H1 (cell line): ENCODE results near the gene DNAJC27. TPM values are rescaled to one million over a fixed set of nuclear protein-coding genes. Genes with fewer than 3 reads are reported as not detected.
"Not testable (repeated sequence)": the region's sequence is repeated elsewhere in the genome, so short reads cannot be mapped to it uniquely, and the experiment has no call there.

Source experiments
- CTCF ChIA-PET: fragments of 300-600 bp; sonication (Branson Sonifier 250); formaldehyde crosslinking; loops from one replicate; lab custom pipeline; 2021; ENCODE audit not compliant: partially characterized antibody; lab: Charles Lee
- POLR2A ChIA-PET: fragments of 300-600 bp; sonication (Branson Sonifier 250); formaldehyde crosslinking; loops from one replicate; lab custom pipeline; 2021; ENCODE audit warnings: inconsistent platforms; ENCODE audit not compliant: partially characterized antibody; lab: Charles Lee
- DNase-seq, 2 experiments: peaks; one replicate each; pipeline versions ENCODE4 v3.0.0 to v3.0.0-alpha.2; 2010 to 2022; ENCODE audit warnings: low spot score in 2 of 2, low read depth in 1 of 2, mixed read lengths in 1 of 2
- FAIRE-seq: peaks from 2 replicates; lab custom pipeline; 2011; peaks lifted over from hg19 to GRCh38; lab: Jason Lieb, UNC
- H2AFZ ChIP-seq: 2 replicates; pipeline ENCODE4 v1.8.1; 2012; ENCODE audit warnings: low read length, inconsistent platforms
- H2AK5ac ChIP-seq: 2 replicates; pipeline ENCODE4 v1.6.1; 2013; ENCODE audit warnings: low read depth, low read length
- H2BK120ac ChIP-seq: replicated peaks from 2 replicates; pipeline ENCODE3; 2013; ENCODE audit warnings: low read depth, low read length, inconsistent platforms
- H2BK12ac ChIP-seq: 2 replicates; pipeline ENCODE4 v1.6.1; 2013; ENCODE audit warnings: low read depth, low read length
- H2BK15ac ChIP-seq: 2 replicates; pipeline ENCODE4 v1.6.1; 2013; ENCODE audit warnings: low read length
- H2BK20ac ChIP-seq: 2 replicates; pipeline ENCODE4 v1.6.1; 2013; ENCODE audit warnings: low read length
- H2BK5ac ChIP-seq: 2 replicates; pipeline ENCODE4 v1.6.1; 2013; ENCODE audit warnings: low read depth, low read length
- H3K14ac ChIP-seq: 2 replicates; pipeline ENCODE4 v1.6.1; 2013; ENCODE audit warnings: inconsistent platforms; ENCODE audit not compliant: insufficient read length
- H3K18ac ChIP-seq: 2 replicates; pipeline ENCODE4 v1.6.1; 2013; ENCODE audit warnings: low read length; ENCODE audit errors: extremely low read depth
- H3K23ac ChIP-seq: 2 replicates; pipeline ENCODE4 v1.6.1; 2013; ENCODE audit warnings: inconsistent platforms; ENCODE audit not compliant: insufficient read length
- H3K23me2 ChIP-seq: 2 replicates; pipeline ENCODE4 v1.6.1; 2013; ENCODE audit warnings: low read depth, low read length
- H3K27ac ChIP-seq: 2 replicates; pipeline ENCODE4 v1.6.1; 2011; ENCODE audit warnings: low read depth, low read length, inconsistent platforms
- H3K27me3 ChIP-seq, 4 experiments: replicated peaks in 1 of 4; 1 replicate in 1 of 4; 2 replicates in 3 of 4; pipeline versions ENCODE4 v1.6.1 to v1.8.1; 2011 to 2013; ENCODE audit warnings: low read length in 3 of 4, mild to moderate bottlenecking in 3 of 4, inconsistent platforms in 2 of 4, mixed read lengths in 2 of 4, moderate library complexity in 1 of 4; ENCODE audit not compliant: control insufficient read depth in 3 of 4, insufficient read depth in 3 of 4; ENCODE audit errors: extremely low read depth in 1 of 4
- H3K36me3 ChIP-seq, 4 experiments: 2 replicates each; pipeline versions ENCODE4 v1.6.1 to v1.8.1; 2011 to 2013; ENCODE audit warnings: mild to moderate bottlenecking in 4 of 4, low read length in 3 of 4, moderate library complexity in 2 of 4, control low read depth in 1 of 4, inconsistent platforms in 1 of 4; ENCODE audit not compliant: insufficient read depth in 4 of 4, control insufficient read depth in 2 of 4
- H3K4ac ChIP-seq: replicated peaks from 2 replicates; pipeline ENCODE3; 2013; ENCODE audit warnings: low read length, low read depth, mixed read lengths, inconsistent platforms; ENCODE audit not compliant: insufficient read length
- H3K4me1 ChIP-seq, 4 experiments: replicated peaks in 1 of 4; 1 replicate in 1 of 4; 2 replicates in 3 of 4; pipeline versions ENCODE4 v1.6.1 to v1.8.1; 2011 to 2013; ENCODE audit warnings: low read length in 3 of 4, inconsistent platforms in 2 of 4, mixed read lengths in 1 of 4; ENCODE audit not compliant: insufficient read depth in 4 of 4, control insufficient read depth in 3 of 4
- H3K4me2 ChIP-seq, 2 experiments: 2 replicates each; pipeline versions ENCODE4 v1.6.1 to v1.8.1; 2011 to 2013; ENCODE audit warnings: low read depth in 2 of 2, low read length in 2 of 2, control low read depth in 1 of 2, inconsistent platforms in 1 of 2, mild to moderate bottlenecking in 1 of 2; ENCODE audit not compliant: insufficient read depth in 1 of 2
- H3K4me3 ChIP-seq, 4 experiments: fragments of 200-600, 300-600 bp in 1 of 4; sonication (generic), shearing (Covaris generic), sonication (Bioruptor Twin) in 1 of 4; 2 replicates each; pipeline versions ENCODE4 v1.5.1 to v1.8.1; 2011 to 2016; ENCODE audit warnings: low read length in 4 of 4, low read depth in 3 of 4, control low read depth in 2 of 4, inconsistent platforms in 2 of 4, mild to moderate bottlenecking in 2 of 4, mixed read lengths in 1 of 4, moderate library complexity in 1 of 4; ENCODE audit not compliant: insufficient read depth in 2 of 4; ENCODE audit errors: extremely low read depth in 1 of 4
- H3K56ac ChIP-seq: replicated peaks from 2 replicates; pipeline ENCODE3; 2013; ENCODE audit warnings: low read depth, mild to moderate bottlenecking, mixed read lengths, low read length, inconsistent platforms; ENCODE audit not compliant: insufficient read length
- H3K79me1 ChIP-seq: 2 replicates; pipeline ENCODE4 v1.6.1; 2013; ENCODE audit warnings: low read depth, low read length, control low read depth
- H3K79me2 ChIP-seq, 2 experiments: 2 replicates each; pipeline versions ENCODE4 v1.6.1 to v1.8.1; 2012 to 2013; ENCODE audit warnings: low read length in 2 of 2, mild to moderate bottlenecking in 2 of 2, inconsistent platforms in 1 of 2; ENCODE audit not compliant: insufficient read depth in 2 of 2, control insufficient read depth in 1 of 2
- H3K9ac ChIP-seq, 4 experiments: replicated peaks in 1 of 4; 1 replicate in 1 of 4; 2 replicates in 3 of 4; pipeline versions ENCODE4 v1.6.1 to v1.8.1; 2011 to 2013; ENCODE audit warnings: low read depth in 3 of 4, low read length in 3 of 4, control low read depth in 2 of 4, mild to moderate bottlenecking in 2 of 4, moderate library complexity in 2 of 4, inconsistent platforms in 1 of 4; ENCODE audit errors: extremely low read depth in 1 of 4
- H3K9me3 ChIP-seq, 2 experiments: 2 replicates each; pipeline versions ENCODE4 v1.6.1 to v1.8.1; 2012 to 2013; ENCODE audit warnings: mild to moderate bottlenecking in 2 of 2, moderate library complexity in 2 of 2, control low read depth in 1 of 2, inconsistent platforms in 1 of 2, low read depth in 1 of 2, low read length in 1 of 2, mixed read lengths in 1 of 2; ENCODE audit not compliant: insufficient read depth in 2 of 2
- H4K20me1 ChIP-seq, 2 experiments: replicated peaks in 1 of 2; 2 replicates each; pipeline versions ENCODE3 to v1.8.1; 2011 to 2013; ENCODE audit warnings: inconsistent platforms in 2 of 2, low read length in 2 of 2, mild to moderate bottlenecking in 1 of 2; ENCODE audit not compliant: insufficient read depth in 2 of 2, control insufficient read depth in 1 of 2
- H4K5ac ChIP-seq: 2 replicates; pipeline ENCODE4 v1.6.1; 2013; ENCODE audit warnings: low read length, low read depth, mixed read lengths, inconsistent platforms; ENCODE audit not compliant: insufficient read length
- H4K8ac ChIP-seq: 2 replicates; pipeline ENCODE4 v1.8.0; 2013; ENCODE audit warnings: mild to moderate bottlenecking, moderate library complexity, low read length, inconsistent platforms; ENCODE audit not compliant: insufficient read depth; ENCODE audit errors: extremely low read depth
- H4K91ac ChIP-seq: replicated peaks from 2 replicates; pipeline ENCODE3; 2013; ENCODE audit warnings: low read length, mixed read lengths, inconsistent platforms; ENCODE audit not compliant: insufficient read length
- WGBS, 2 experiments: shearing (Covaris generic) in 1 of 2; methylation state at CpG; one replicate each; pipeline versions ENCODE4 v1.1.6 to v1.1.7; 2013 to 2015; ENCODE audit warnings: low lambda C conversion rate in 2 of 2, mixed read lengths in 2 of 2, inconsistent platforms in 1 of 2, low coverage in 1 of 2, missing lambda C conversion rate in 1 of 2; ENCODE audit not compliant: insufficient replicate concordance in 2 of 2, insufficient coverage in 1 of 2, insufficient read length in 1 of 2; ENCODE audit errors: extremely low coverage in 1 of 2, missing lambda C conversion rate in 1 of 2; 5-methylcytosine and 5-hydroxymethylcytosine counted together
- polyA plus RNA-seq, 7 experiments: library from polyadenylated mRNA; depleted of rRNA in 3 of 7; stranded (reverse) in 5 of 7; unstranded in 2 of 7; fragments of >200 nt in 5 of 7; fragments of 200-250 nt in 2 of 7; gene quantifications; 1 replicate in 5 of 7; 2 replicates in 1 of 7; 4 replicates in 1 of 7; pipeline versions ENCODE4 v1.2.1 to v1.2.3, GENCODE V29; 2011 to 2013; ENCODE audit warnings: missing spikeins in 2 of 7, mixed read lengths in 2 of 7
- total RNA-seq: library from RNA; stranded (reverse); fragmentation: NEBNext Ultra II Directional; extraction: Animal tissue kit (Norgen Biotek cat#: 25700); gene quantifications from 2 replicates; pipeline ENCODE4 v1.2.1, GENCODE V29; 2021

Gene DNAJC27
- total and polyA plus RNA-seq, 2 of the 8 experiments (the other 6 are each of a cell fraction or from before 2014, with no cell fraction given): 1.4 to 4.5 TPM

- H2BK5ac ChIP-seq, H3K4me2 ChIP-seq, H3K4ac ChIP-seq, H3K4me1 ChIP-seq, H3K18ac ChIP-seq, H4K8ac ChIP-seq, H3K14ac ChIP-seq, H3K9ac ChIP-seq, H3K9me3 ChIP-seq, H2BK12ac ChIP-seq, H4K20me1 ChIP-seq, H3K79me1 ChIP-seq, H3K23me2 ChIP-seq, H2BK20ac ChIP-seq, H3K23ac ChIP-seq, H2AK5ac ChIP-seq, H3K56ac ChIP-seq, H2BK120ac ChIP-seq, FAIRE-seq, CTCF ChIA-PET, H3K79me2 ChIP-seq, H4K91ac ChIP-seq, H4K5ac ChIP-seq, H3K36me3 ChIP-seq, DNase-seq, H3K4me3 ChIP-seq, POLR2A ChIA-PET, H2AFZ ChIP-seq, H2BK15ac ChIP-seq, H3K27me3 ChIP-seq, H3K27ac ChIP-seq: not testable (repeated sequence)
- WGBS, 2 experiments: 78% methylated on average over 8 of the region's 8 CpGs; no CpG with 5 or more reads in 1 of the 2 experiments
Observed at GRCh38 chr2:24999097-24999496, 27.3 kb upstream of the DNAJC27 start.
